HEK293 (cell line): ENCODE measurements around the gene LRRK1.

ENCODE experiments used
- CTCF ChIA-PET: fragments of 350-600 bp; formaldehyde crosslinking; extraction: SDS; loops from one replicate; lab custom pipeline; 2021; ENCODE audit warnings: antibody characterized with exemption; lab: Yijun Ruan, JAX
- POLR2A ChIA-PET: fragments of 300-600 bp; formaldehyde crosslinking; extraction: SDS; loops from one replicate; lab custom pipeline; 2020; ENCODE audit warnings: antibody characterized with exemption, inconsistent platforms; lab: Yijun Ruan, JAX
- H3K27ac ChIP-seq: fragments of 200-500 bp; sonication (Bioruptor generic); 2 replicates; pipeline ENCODE4 v1.5.1; 2014; ENCODE audit warnings: low read depth, low read length, control low read depth, inconsistent platforms; ENCODE audit errors: extremely low read depth
- H3K36me3 ChIP-seq, 2 experiments: fragments of 200-500 bp in 1 of 2; sonication (Bioruptor generic) in 1 of 2; 1 replicate in 1 of 2; 2 replicates in 1 of 2; pipeline ENCODE4 v1.5.1; 2014 to 2017; ENCODE audit warnings: inconsistent platforms in 2 of 2, low read length in 2 of 2; ENCODE audit not compliant: control insufficient read depth in 2 of 2, insufficient read depth in 1 of 2
- H3K4me1 ChIP-seq: fragments of 200-500 bp; sonication (Bioruptor generic); 2 replicates; pipeline ENCODE4 v1.5.1; 2014; ENCODE audit warnings: mild to moderate bottlenecking, low read length, inconsistent platforms; ENCODE audit not compliant: control insufficient read depth, insufficient read depth
- H3K4me3 ChIP-seq: 2 replicates; pipeline ENCODE4 v1.5.1; 2011; ENCODE audit warnings: low read depth, mild to moderate bottlenecking, control low read depth, low read length, moderate library complexity
- H3K9me3 ChIP-seq: fragments of 200-500 bp; sonication (Bioruptor generic); 2 replicates; pipeline ENCODE4 v1.5.1; 2014; ENCODE audit warnings: low read depth, low read length, inconsistent platforms; ENCODE audit not compliant: control insufficient read depth, insufficient read depth
- HOXA7 ChIP-seq: sonication (generic); formaldehyde crosslinking; IDR thresholded peaks from 2 replicates; pipeline ENCODE4 v1.8.1; 2022; ENCODE audit warnings: missing genetic modification reagents, borderline replicate concordance
- KLF17 ChIP-seq: fragments of 450-650 bp; formaldehyde crosslinking; IDR thresholded peaks from 2 replicates; pipeline ENCODE4 v1.5.1; 2016; ENCODE audit warnings: missing biosample characterization, missing genetic modification characterization
- OVOL3 ChIP-seq: fragments of 450-650 bp; formaldehyde crosslinking; IDR thresholded peaks from 2 replicates; pipeline ENCODE4 v1.5.1; 2016; ENCODE audit warnings: missing biosample characterization, missing genetic modification characterization
- REST ChIP-seq: fragments of 450-650 bp; formaldehyde crosslinking; IDR thresholded peaks from 2 replicates; pipeline ENCODE4 v1.5.1; 2016; ENCODE audit warnings: missing biosample characterization, missing genetic modification characterization
- SCRT2 ChIP-seq: fragments of 450-650 bp; formaldehyde crosslinking; IDR thresholded peaks from 2 replicates; pipeline ENCODE4 v1.5.1; 2016; ENCODE audit warnings: missing biosample characterization, missing genetic modification characterization
- YY1 ChIP-seq: fragments of 450-650 bp; formaldehyde crosslinking; IDR thresholded peaks from 2 replicates; pipeline ENCODE4 v1.5.1; 2018; ENCODE audit warnings: missing biosample characterization, missing genetic modification characterization
- ZBTB1 ChIP-seq: fragments of 450-650 bp; formaldehyde crosslinking; IDR thresholded peaks from 2 replicates; pipeline ENCODE4 v1.5.1; 2016; ENCODE audit warnings: missing biosample characterization, missing genetic modification characterization
- ZNF121 ChIP-seq: fragments of 450-650 bp; formaldehyde crosslinking; IDR thresholded peaks from 2 replicates; pipeline ENCODE4 v1.5.1; 2016; ENCODE audit warnings: missing biosample characterization, missing genetic modification characterization
- ZNF157 ChIP-seq: fragments of 450-650 bp; formaldehyde crosslinking; IDR thresholded peaks from 2 replicates; pipeline ENCODE4 v1.5.1; 2016; ENCODE audit warnings: missing biosample characterization, missing genetic modification characterization
- ZNF266 ChIP-seq: fragments of 450-650 bp; formaldehyde crosslinking; IDR thresholded peaks from 2 replicates; pipeline ENCODE4 v1.5.1; 2016; ENCODE audit warnings: missing biosample characterization, missing genetic modification characterization, low read depth
- ZNF280D ChIP-seq: fragments of 450-650 bp; formaldehyde crosslinking; IDR thresholded peaks from 2 replicates; pipeline ENCODE4 v1.5.1; 2016; ENCODE audit warnings: missing biosample characterization, missing genetic modification characterization
- ZNF341 ChIP-seq: fragments of 450-650 bp; formaldehyde crosslinking; IDR thresholded peaks from 2 replicates; pipeline ENCODE4; 2016; ENCODE audit warnings: low read depth, missing biosample characterization, missing genetic modification characterization
- ZNF366 ChIP-seq: fragments of 450-650 bp; formaldehyde crosslinking; conservative IDR thresholded peaks from 2 replicates; pipeline ENCODE4 v1.5.1; 2016; ENCODE audit warnings: missing biosample characterization, missing genetic modification characterization
- ZNF544 ChIP-seq: fragments of 450-650 bp; formaldehyde crosslinking; IDR thresholded peaks from 2 replicates; pipeline ENCODE4 v1.5.0; 2017; ENCODE audit warnings: missing biosample characterization, missing genetic modification characterization
- ZNF555 ChIP-seq: fragments of 450-650 bp; formaldehyde crosslinking; conservative IDR thresholded peaks from 2 replicates; pipeline ENCODE4 v1.5.1; 2017; ENCODE audit warnings: missing biosample characterization, mild to moderate bottlenecking, missing genetic modification characterization, inconsistent platforms
- ZNF600 ChIP-seq: fragments of 450-650 bp; formaldehyde crosslinking; IDR thresholded peaks from 2 replicates; pipeline ENCODE4 v1.5.1; 2016; ENCODE audit warnings: missing biosample characterization, missing genetic modification characterization
- ZNF707 ChIP-seq: fragments of 450-650 bp; formaldehyde crosslinking; IDR thresholded peaks from 2 replicates; pipeline ENCODE4 v1.5.1; 2016; ENCODE audit warnings: missing biosample characterization, missing genetic modification characterization
- ZNF837 ChIP-seq: fragments of 450-650 bp; formaldehyde crosslinking; IDR thresholded peaks from 2 replicates; pipeline ENCODE4 v1.5.1; 2016; ENCODE audit warnings: missing biosample characterization, missing genetic modification characterization
- ZSCAN5A ChIP-seq: fragments of 450-650 bp; formaldehyde crosslinking; IDR thresholded peaks from 2 replicates; pipeline ENCODE4 v1.5.1; 2016; ENCODE audit warnings: missing biosample characterization, missing genetic modification characterization

The LRRK1 gene

GRCh38 chr15:100973351-100974111 is 54.4 kb downstream of the LRRK1 start (continued):
- TF ChIP-seq SCRT2 (tag by site-specific recombination) (no peak), ZNF366 (tag by site-specific recombination) (no peak), ZNF837 (no peak), ZNF121 (no peak), ZNF266 (no peak), YY1 (tag by site-specific recombination) (no peak), KLF17 (tag by site-specific recombination) (no peak), ZNF280D (tag by site-specific recombination) (no peak), ZNF544 (no peak), ZBTB1 (tag by site-specific recombination) (no peak), OVOL3 (tag by site-specific recombination) (no peak)

GRCh38 chr15:100975043-100975442 is 55.9 kb downstream of the LRRK1 start:
- H3K4me3 ChIP-seq: no peak overlapping the region
- no peaks in the 10 kb centered on the region for H3K36me3 ChIP-seq
- H3K4me1 ChIP-seq: no peaks in the 10 kb centered on the region
- ChIA-PET CTCF (interaction anchor here (0.6 to 2.0 kb wide), 3 partner anchors 32 to 171 kb away, joined by 3 to 6 read pairs (median 3); no protein-coding TSS in a partner anchor), POLR2A (no interaction called here)
- TF ChIP-seq ZNF707 (tag by site-specific recombination) (no peak), ZNF341 (tag by site-specific recombination) (no peak), ZNF555 (tag by site-specific recombination) (no peak), ZNF157 (tag by site-specific recombination) (no peak), REST (no peak), HOXA7 (CRISPR knock-in tag) (no peak), ZNF600 (tag by site-specific recombination) (no peak), ZSCAN5A (no peak)
- no peak overlapping the region for H3K27ac ChIP-seq
- H3K9me3 ChIP-seq: no peaks in the 10 kb centered on the region
